T-helper 2 cell treated with Interferon-gamma antibody and Interleukin-4, amounts not matched to agents 5 μg/mL and 100 μg/mL, for 36 hours (primary cell): ENCODE data around the gene MROH2A.

Source experiments
- DNase-seq: peaks from one replicate; pipeline ENCODE4 v3.0.0; 2021; ENCODE audit warnings: low spot score
- H3K27ac Mint-ChIP-seq: one replicate; pipeline ENCODE4 v1.8.0; 2021; ENCODE audit warnings: mild to moderate bottlenecking, mixed read lengths
- H3K27me3 Mint-ChIP-seq: one replicate; pipeline ENCODE4 v1.8.0; 2021; ENCODE audit warnings: low read depth, mixed read lengths
- H3K36me3 Mint-ChIP-seq: one replicate; pipeline ENCODE4 v1.8.0; 2021; ENCODE audit warnings: low read depth, mixed read lengths
- H3K4me1 Mint-ChIP-seq: one replicate; pipeline ENCODE4 v1.8.0; 2021; ENCODE audit warnings: low read depth, mixed read lengths
- H3K4me3 Mint-ChIP-seq: one replicate; pipeline ENCODE4 v1.8.0; 2022; ENCODE audit warnings: mild to moderate bottlenecking, moderate library complexity, mixed read lengths
- H3K9me3 Mint-ChIP-seq: one replicate; pipeline ENCODE4 v1.8.0; 2021; ENCODE audit warnings: mixed read lengths

The MROH2A gene

GRCh38 chr2:233837694-233838229, 59.6 kb downstream of the MROH2A start:
- Mint-ChIP-seq H3K36me3 (peaks cover 87% of the 10 kb centered on the region), H3K4me1 (peaks cover 34% of the 10 kb centered on the region), H3K27me3 (no peaks in the 10 kb centered on the region), H3K27ac (peak overlapping the region; percentile 53), H3K4me3 (no peak overlapping the region), H3K9me3 (no peaks in the 10 kb centered on the region)
- no peak for DNase-seq

DNA sequence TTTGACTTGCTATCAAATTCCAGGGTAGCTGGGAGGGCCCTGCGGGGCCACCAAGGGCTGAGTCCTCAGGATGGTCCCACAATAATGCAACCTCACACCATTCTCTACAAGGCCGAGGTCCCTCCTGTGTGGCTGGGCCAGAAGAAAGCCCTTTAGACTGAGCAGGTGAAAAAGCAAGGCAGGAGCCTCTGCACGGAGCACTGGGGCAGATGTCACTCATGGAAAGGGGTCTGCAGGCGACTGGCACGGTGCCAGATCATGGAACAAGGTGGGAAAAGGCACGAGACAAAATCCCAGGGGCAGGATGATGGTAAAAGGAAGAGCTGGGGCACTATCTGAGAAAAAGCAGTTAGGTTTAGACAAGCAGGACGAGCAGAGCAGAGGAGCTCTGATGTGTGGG, 60.1 kb downstream of the MROH2A start:
- Mint-ChIP-seq H3K36me3 (peaks cover 91% of the 10 kb centered on the region), H3K27me3 (no peaks in the 10 kb centered on the region), H3K27ac (peak overlapping the region; percentile 53), H3K9me3 (no peaks in the 10 kb centered on the region), H3K4me3 (peak overlapping the region; percentile 30), H3K4me1 (peaks cover 36% of the 10 kb centered on the region)
- no peak for DNase-seq

DNA sequence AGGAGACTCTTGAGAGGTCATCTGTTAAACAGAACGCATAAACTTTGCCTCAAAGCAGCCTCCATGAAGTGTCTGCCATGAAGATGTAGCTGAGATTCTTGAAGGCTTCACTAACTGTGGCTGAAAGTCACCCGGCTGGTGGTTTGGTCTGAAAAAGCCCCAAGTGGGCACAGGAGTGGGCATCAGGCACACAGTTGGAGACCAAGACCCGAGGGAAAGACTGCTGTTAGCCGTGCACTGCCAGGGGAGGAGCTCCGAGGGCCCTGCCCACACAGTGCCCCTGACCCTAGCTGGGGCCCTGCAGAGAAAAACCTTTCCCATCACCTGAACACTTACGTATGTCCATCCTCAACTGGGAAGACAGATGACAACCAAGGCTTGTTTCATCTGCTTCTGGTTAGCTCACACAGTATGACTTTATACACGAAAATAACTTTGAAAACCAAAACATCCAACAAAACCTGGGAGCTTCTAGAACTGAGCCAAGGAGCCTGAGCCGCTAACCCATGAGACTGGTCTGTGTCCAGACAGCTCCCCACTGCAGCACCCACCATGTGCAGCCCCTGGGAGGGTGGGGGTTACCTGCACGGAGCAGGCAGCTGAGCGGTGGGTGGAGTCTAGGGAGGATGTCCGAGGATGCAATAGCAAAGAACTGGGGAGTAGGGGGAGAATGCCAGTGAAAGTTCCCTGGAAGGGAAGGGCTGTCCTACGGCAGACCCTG, 60.8 kb downstream of the MROH2A start:
- Mint-ChIP-seq H3K27me3 (no peaks in the 10 kb centered on the region), H3K4me1 (peaks cover 40% of the 10 kb centered on the region), H3K4me3 (peak overlapping the region; percentile 24), H3K27ac (no peak overlapping the region), H3K9me3 (no peaks in the 10 kb centered on the region), H3K36me3 (peaks cover 93% of the 10 kb centered on the region)
- no peak for DNase-seq

GRCh38 chr2:233839447-233839820, 61.3 kb downstream of the MROH2A start:
- Mint-ChIP-seq H3K9me3 (no peaks in the 10 kb centered on the region), H3K4me1 (peaks cover 41% of the 10 kb centered on the region), H3K27me3 (no peaks in the 10 kb centered on the region), H3K4me3 (no peak overlapping the region), H3K36me3 (peaks cover 96% of the 10 kb centered on the region), H3K27ac (no peak overlapping the region)
- no peak for DNase-seq

- Mint-ChIP-seq H3K4me1 (peaks cover 39% of the 10 kb centered on the region), H3K27me3 (no peaks in the 10 kb centered on the region), H3K9me3 (no peaks in the 10 kb centered on the region), H3K27ac (no peak overlapping the region), H3K36me3 (peaks cover 95% of the 10 kb centered on the region), H3K4me3 (no peak overlapping the region)
- no peak for DNase-seq
Observed at GRCh38 chr2:233840520-233840919, 62.4 kb downstream of the MROH2A start.

DNA sequence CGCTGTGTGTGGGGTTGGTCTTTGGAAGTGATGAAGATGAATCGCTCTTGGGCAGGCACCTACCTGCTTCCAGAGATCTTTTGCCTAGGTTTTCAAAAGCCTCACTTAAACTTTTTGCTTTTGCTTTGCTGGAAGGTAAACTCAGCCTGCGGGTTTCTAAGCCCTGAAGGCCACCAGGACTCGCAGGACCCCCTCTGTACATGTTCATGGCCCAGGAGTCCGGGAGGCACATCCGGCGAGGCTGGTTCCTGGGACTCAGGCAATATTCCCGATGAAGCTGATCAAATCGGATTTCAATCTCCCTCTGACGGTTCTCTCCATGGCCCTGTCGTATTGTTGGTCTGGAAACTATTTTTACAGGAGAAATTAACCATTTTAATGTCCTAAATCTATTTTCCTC, 63.1 kb downstream of the MROH2A start:
- Mint-ChIP-seq H3K4me1 (peaks cover 39% of the 10 kb centered on the region), H3K27me3 (no peaks in the 10 kb centered on the region), H3K4me3 (peak overlapping the region; percentile 28), H3K27ac (no peak overlapping the region), H3K36me3 (peaks cover 94% of the 10 kb centered on the region), H3K9me3 (no peaks in the 10 kb centered on the region)
- no peak for DNase-seq

DNA sequence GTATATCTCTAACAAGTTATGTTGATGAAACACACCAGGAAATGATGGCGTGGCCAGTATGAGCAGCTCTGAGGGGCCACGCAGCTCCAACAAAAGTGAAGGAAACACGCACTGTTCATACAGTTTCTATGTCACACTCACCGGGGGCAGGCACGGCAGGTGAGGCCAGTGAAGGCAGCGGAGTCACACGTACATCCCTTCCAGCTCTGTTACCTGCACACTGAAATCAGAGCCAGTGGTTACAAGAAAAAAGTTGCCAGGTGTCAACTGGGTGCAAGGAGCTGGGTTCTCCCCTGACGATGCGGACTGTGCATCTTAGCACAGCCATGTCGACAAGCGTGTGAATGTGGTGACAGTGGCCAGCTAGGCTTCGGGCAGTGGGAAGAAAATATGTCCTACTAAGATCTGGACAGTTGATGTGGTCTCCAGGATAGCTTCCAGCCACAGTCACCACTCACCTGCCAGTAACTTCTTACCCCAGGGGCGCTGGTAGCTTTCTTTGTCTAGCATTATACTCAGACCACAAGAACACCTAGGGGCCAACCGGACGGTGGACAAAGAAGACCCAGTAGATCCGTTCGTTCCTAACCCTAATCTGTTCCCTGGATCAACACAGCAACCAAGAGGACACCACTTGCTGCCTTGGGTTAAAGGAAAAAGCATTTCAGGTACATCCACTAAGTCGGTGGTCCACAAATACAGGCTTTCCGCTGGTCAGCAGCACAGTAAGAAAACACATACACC, 66.1 kb downstream of the MROH2A start:
- H3K27ac Mint-ChIP-seq, result no peak overlapping the region
- no peak overlapping the region for H3K4me3 Mint-ChIP-seq
- H3K36me3 Mint-ChIP-seq, result peaks cover 95% of the 10 kb centered on the region
- H3K4me1 Mint-ChIP-seq, result peaks cover 39% of the 10 kb centered on the region
- no peak for DNase-seq
- H3K27me3 Mint-ChIP-seq, result no peaks in the 10 kb centered on the region
- no peaks in the 10 kb centered on the region for H3K9me3 Mint-ChIP-seq

DNA sequence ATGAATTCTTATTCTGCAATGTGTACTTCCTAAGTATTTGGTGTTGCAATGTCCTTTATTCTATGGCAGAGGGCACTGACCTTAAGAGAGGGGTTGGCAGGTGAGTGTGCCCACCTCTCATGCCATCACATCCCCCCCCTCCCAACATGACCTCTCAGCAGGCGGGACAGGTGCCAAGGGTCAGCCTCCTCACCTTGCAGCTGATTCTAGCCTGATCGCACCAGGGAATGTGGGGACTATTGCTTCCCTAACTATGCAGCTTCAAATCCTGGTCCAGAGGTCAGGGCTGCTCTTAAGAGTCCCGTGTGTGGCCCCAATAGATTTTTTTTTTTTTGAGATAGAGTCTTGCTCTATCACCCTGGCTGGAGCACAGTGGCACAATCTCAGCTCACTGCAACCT, 66.7 kb downstream of the MROH2A start:
- Mint-ChIP-seq H3K27ac (no peak overlapping the region), H3K9me3 (no peaks in the 10 kb centered on the region), H3K4me1 (peaks cover 40% of the 10 kb centered on the region), H3K36me3 (peaks cover 95% of the 10 kb centered on the region), H3K27me3 (no peaks in the 10 kb centered on the region), H3K4me3 (no peak overlapping the region)
- DNase-seq, result no peak

DNA sequence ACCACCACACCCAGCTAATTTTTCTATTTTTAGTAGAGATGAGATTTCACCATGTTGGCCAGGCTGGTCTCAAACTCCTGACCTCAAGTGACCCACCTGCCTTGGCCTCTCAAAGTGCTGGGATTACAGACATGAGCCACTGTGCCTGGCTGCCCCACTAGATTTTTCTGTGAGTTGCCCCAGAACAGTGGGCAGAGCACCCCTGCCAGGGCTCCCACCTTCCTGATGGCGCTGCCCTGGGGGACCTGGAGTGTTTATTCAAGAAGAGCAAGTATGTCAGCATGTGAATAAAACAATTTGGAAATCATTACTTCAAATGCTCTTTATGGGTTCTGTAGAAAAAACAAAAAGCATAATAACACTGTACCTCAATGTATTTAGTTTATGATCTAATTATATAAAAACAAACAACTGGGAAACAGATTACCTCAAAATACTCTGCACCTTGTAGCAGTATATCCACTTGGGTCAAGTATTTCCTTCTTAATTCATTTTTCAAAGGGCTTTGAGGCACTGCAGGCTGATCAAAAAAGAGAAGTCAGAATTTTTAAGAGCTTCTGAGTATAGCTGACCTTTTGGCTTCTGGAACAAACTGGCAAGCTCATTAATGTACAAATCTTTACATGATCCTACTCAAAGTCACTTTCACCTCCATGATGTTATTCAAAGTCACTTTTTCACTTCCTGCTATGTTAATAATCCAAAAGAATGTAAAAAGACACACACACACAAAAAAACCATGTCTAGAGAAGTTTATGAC, 67.4 kb downstream of the MROH2A start:
- Mint-ChIP-seq H3K27me3 (no peaks in the 10 kb centered on the region), H3K27ac (no peak overlapping the region), H3K4me3 (no peak overlapping the region), H3K36me3 (peaks cover 95% of the 10 kb centered on the region), H3K4me1 (peaks cover 33% of the 10 kb centered on the region), H3K9me3 (no peaks in the 10 kb centered on the region)
- no peak for DNase-seq

DNA sequence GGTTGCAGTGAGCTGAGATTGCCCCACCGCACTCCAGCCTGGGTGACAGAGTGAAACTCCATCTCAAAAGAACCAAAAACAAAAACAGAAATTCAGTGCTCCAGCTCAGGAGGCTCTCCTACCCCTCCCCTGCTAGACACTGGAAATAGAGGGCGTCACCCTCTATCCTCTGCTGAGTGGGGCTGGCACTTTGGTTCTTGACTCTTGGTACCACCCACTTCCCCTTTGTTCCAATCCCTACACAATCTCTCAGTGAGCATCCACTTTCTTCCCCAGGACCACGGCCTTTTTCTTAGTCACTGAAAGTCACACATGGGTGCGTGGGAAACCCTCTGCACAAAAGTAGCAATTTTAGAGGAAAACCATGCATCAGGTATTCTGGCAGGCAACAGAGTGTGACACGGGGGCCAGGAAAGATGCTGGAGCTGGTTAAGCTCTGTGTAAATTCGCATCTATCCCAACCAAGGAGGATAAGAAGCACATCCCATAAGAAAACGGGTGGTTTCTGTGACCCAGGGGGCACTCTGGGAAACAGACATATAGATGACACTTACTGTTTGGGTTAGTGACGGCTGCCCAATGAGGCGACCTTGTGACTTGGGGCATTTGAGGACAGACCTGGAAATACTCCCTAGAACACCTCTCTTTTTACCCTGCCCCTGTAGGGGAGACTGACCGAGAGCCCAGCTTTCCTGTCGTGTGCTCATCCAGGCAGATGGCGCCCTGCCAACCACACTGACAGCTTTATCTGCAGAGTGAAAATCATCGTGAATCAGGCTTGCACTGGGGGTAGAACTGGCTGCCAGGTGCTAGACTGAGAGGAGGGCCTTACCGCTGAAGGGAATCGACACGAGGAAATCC, 68.5 kb downstream of the MROH2A start:
- H3K9me3 Mint-ChIP-seq, result no peaks in the 10 kb centered on the region
- no peaks in the 10 kb centered on the region for H3K27me3 Mint-ChIP-seq
- DNase-seq, result no peak
- peaks cover 34% of the 10 kb centered on the region for H3K4me1 Mint-ChIP-seq
- no peak overlapping the region for H3K27ac Mint-ChIP-seq
- peaks cover 93% of the 10 kb centered on the region for H3K36me3 Mint-ChIP-seq
- H3K4me3 Mint-ChIP-seq, result no peak overlapping the region

DNA sequence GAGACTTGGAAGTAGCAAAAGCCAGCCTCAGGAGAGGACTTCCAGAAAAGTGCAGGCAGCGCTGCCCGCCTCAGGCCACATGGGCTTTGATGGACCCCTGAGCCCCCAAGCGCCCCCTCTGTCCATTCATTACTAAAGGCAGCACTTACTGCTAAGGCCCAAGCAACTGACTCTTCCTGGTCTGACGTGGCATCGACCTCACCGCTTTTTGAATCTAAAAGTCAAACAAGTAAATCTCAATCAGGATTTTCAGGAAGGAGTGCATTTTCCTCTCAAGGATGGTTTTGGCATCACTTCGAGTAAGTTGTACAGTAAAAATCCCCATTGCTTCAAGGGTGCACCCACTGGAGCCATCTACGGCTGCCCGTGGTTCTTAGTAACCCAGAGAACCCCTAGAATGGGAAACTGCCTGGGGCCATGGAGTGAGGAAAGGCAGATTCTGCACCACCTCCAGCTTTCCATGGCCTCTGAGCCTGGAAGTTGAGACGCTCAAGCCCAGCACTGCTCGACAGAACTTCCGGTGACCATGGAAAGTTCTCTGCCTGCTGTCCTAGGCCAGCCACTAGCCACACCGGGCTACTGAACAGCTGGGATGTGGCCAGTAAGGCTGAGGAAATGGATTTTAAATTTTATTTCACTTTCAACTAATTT, 69.2 kb downstream of the MROH2A start:
- Mint-ChIP-seq H3K4me1 (peaks cover 40% of the 10 kb centered on the region), H3K27me3 (no peaks in the 10 kb centered on the region), H3K27ac (no peak overlapping the region), H3K4me3 (no peak overlapping the region), H3K36me3 (peaks cover 93% of the 10 kb centered on the region), H3K9me3 (no peaks in the 10 kb centered on the region)
- DNase-seq, result no peak

DNA sequence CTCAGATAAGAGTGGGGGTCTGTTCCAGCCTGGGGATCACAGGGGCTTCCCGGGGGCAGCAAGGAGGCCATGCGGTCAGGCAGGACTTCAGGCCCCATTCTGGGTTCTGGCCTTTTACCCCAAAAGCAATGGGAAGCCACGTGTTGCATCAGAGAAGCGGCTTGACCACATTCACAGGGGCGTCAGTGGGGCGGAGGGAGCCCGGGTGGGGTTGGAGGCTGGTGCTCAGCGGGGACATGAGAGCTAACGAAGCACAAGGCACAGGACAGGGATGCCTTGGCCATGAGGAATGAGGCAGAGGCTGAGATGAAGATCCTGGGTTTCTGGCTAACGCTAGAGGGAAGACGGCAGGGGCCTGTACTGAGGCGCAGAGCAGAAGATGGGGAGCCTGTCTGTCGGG, 70.1 kb downstream of the MROH2A start:
- DNase-seq, result peak; percentile 2
- H3K4me1 Mint-ChIP-seq, result peaks cover 43% of the 10 kb centered on the region
- H3K36me3 Mint-ChIP-seq, result peaks cover 93% of the 10 kb centered on the region
- no peak overlapping the region for H3K4me3 Mint-ChIP-seq
- H3K9me3 Mint-ChIP-seq, result no peaks in the 10 kb centered on the region
- H3K27me3 Mint-ChIP-seq, result no peaks in the 10 kb centered on the region
- H3K27ac Mint-ChIP-seq, result peak overlapping the region; percentile 42
